Calu3 (cell line): ENCODE measurements around the gene CDK5R2. TPM values are rescaled to one million over a fixed set of nuclear protein-coding genes. Genes with fewer than 3 reads are reported as not detected.

ENCODE experiments used
- BruUV-seq: library from RNA; stranded (reverse); fragments of 400-500 nt; replicated peaks from 2 replicates; lab custom pipeline; 2021; lab: Mats Ljungman, UMichigan
- CTCF ChIA-PET: fragments of 300-600 bp; sonication (Branson Sonifier 250); formaldehyde crosslinking; loops from one replicate; lab custom pipeline; 2022; ENCODE audit warnings: antibody characterized with exemption; lab: Charles Lee
- DNase-seq: peaks from one replicate; pipeline ENCODE4 v3.0.0; 2022
- H3K27ac Mint-ChIP-seq: one replicate; pipeline ENCODE4 v1.8.0; 2022; ENCODE audit warnings: mixed read lengths; ENCODE audit not compliant: unreplicated experiment
- H3K27me3 Mint-ChIP-seq: one replicate; pipeline ENCODE4 v1.8.0; 2022; ENCODE audit warnings: mixed read lengths; ENCODE audit not compliant: unreplicated experiment
- H3K36me3 Mint-ChIP-seq: one replicate; pipeline ENCODE4 v1.8.0; 2022; ENCODE audit warnings: mild to moderate bottlenecking, moderate library complexity, mixed read lengths; ENCODE audit not compliant: insufficient read depth, unreplicated experiment
- H3K4me1 Mint-ChIP-seq: one replicate; pipeline ENCODE4 v1.8.0; 2022; ENCODE audit warnings: mild to moderate bottlenecking, low read depth, mixed read lengths; ENCODE audit not compliant: unreplicated experiment
- H3K4me3 Mint-ChIP-seq: one replicate; pipeline ENCODE4 v1.8.0; 2022; ENCODE audit warnings: mild to moderate bottlenecking, low read depth, moderate library complexity, mixed read lengths; ENCODE audit not compliant: unreplicated experiment
- H3K9me3 Mint-ChIP-seq: one replicate; pipeline ENCODE4 v1.8.0; 2022; ENCODE audit warnings: low read depth, mixed read lengths; ENCODE audit not compliant: unreplicated experiment
- CTCF ChIP-seq: fragments of 200-600 bp; IDR thresholded peaks from one replicate; pipeline ENCODE4 v1.8.0; 2022; ENCODE audit warnings: antibody characterized with exemption; ENCODE audit not compliant: unreplicated experiment
- intact Hi-C: fragments of 100-400 bp; cut with micrococcal nuclease; formaldehyde crosslinking; loops from one replicate; pipeline ENCODE4 v1.10.0; 2022; ENCODE audit not compliant: unreplicated experiment
- total RNA-seq: library from RNA; stranded (reverse); gene quantifications from 2 replicates; pipeline ENCODE4 v1.2.3, GENCODE V29; 2022

Gene CDK5R2
- total RNA-seq, 1 experiment from 2014 or later, result 0.59 TPM

DNA sequence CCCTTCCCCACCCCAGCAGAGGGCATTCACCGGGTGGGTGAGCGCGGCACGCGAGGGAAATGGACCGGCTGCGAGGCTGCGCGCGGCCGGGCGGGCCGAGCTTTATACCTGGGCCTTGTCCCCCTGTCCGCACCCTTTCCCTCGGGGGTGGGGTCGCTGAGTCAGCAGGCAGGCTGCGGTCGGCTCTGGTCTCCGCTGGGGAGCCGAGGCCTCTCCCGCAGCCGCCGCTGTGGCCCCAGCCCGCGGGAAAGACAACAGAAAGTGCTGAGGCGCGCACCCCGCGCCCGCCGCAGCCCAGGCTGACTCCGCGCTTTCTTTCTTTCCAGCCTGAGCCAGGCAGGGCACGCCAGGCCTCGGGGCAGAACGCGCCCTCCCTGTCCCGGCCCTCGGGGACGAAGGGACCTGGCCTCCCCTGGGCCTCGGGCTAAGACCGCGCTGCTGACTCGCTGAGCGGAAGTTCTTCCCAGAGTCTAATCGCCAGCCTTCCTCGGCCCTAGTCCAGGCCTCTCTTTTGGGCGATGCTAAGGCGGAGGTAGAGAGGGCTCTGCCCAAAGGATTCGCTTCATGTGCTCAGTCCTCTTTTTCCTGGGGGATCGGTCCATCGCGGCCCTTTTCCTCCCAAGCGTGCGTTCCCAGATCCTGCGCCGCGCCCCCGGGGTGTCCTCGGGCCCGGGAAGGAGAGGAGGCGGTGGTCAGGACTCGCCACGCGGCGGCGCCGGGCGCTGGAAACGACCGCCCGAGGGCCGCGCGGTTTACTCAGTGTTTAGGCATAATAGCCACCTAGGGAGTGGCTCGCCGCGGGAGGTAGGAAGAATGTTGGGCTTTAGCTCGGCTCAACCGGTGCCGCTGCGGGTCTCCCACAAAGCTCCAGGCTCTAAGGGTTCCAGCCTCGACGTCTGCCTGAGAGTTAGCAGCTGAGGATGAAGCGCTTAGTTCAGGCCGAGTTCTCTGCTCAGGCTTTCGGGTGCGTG, 34.2 kb downstream of the CDK5R2 start, which contains the start of gene CRYBA2:
Gene CRYBA2 (minus strand): TSS at position 78 of the 971 bp plus-strand sequence. CDS start 246 bp downstream, outside the sequence.
- BruUV-seq, result no TSS peak
- peaks cover 5% of the 10 kb centered on the region for H3K36me3 Mint-ChIP-seq
- DNase-seq, result peak; percentile 43
- peaks cover 17% of the 10 kb centered on the region for H3K4me1 Mint-ChIP-seq
- H3K9me3 Mint-ChIP-seq, result no peaks in the 10 kb centered on the region
- CTCF ChIA-PET, result interaction anchor here (0.8 to 1.7 kb wide), 4 partner anchors 8 to 161 kb away, joined by 3 to 4 read pairs (median 4); no protein-coding TSS in a partner anchor
- H3K27ac Mint-ChIP-seq, result no peak within 1 kb of the TSS
- peaks cover 95% of the 10 kb centered on the region for H3K27me3 Mint-ChIP-seq
- intact Hi-C loops, result no loop called here
- peak within 1 kb of the TSS; percentile 66 for H3K4me3 Mint-ChIP-seq
- no peak for TF ChIP-seq CTCF

DNA sequence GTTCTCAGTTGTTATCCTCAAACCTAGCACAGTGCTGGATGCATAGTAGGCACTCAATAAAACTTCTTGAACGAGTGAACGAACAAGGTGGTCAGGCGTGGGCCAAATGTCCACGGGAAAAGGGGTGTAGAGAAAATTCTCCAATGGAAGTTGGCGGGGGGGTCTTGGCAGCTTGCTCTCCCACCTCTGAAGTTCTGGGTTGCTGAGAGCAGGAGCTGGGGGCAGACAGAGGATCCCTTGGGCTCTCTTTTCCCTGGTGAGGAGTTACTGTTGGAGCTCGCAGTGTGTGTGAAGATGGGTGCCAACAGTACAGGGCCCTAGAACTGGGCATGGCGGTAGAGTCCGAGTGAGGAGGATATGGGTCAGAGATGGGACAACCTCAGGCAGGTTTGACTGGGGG, 36.1 kb downstream of the CDK5R2 start:
- intact Hi-C loops, result no loop called here
- no peak for TF ChIP-seq CTCF
- H3K4me3 Mint-ChIP-seq, result peak overlapping the region; percentile 71
- no TSS peak for BruUV-seq
- peaks cover 91% of the 10 kb centered on the region for H3K27me3 Mint-ChIP-seq
- H3K4me1 Mint-ChIP-seq, result peaks cover 28% of the 10 kb centered on the region
- DNase-seq, result no peak
- no peaks in the 10 kb centered on the region for H3K9me3 Mint-ChIP-seq
- CTCF ChIA-PET, result interaction anchor here (1.0 to 1.8 kb wide), 5 partner anchors 15 to 132 kb away, joined by 3 to 5 read pairs (median 4); no protein-coding TSS in a partner anchor
- H3K36me3 Mint-ChIP-seq, result peaks cover 5% of the 10 kb centered on the region
- peak overlapping the region; percentile 62 for H3K27ac Mint-ChIP-seq

GRCh38 chr2:218995972-218996711, 36.7 kb downstream of the CDK5R2 start:
- no TSS peak for BruUV-seq
- H3K27me3 Mint-ChIP-seq, result peaks cover 85% of the 10 kb centered on the region
- CTCF ChIA-PET, result interaction anchor here (0.9 to 1.8 kb wide), 7 partner anchors 14 to 158 kb away, joined by 3 to 8 read pairs (median 4); no protein-coding TSS in a partner anchor
- H3K9me3 Mint-ChIP-seq, result no peaks in the 10 kb centered on the region
- DNase-seq, result peak; percentile 94
- TF ChIP-seq CTCF, result peak; percentile 94
- H3K4me1 Mint-ChIP-seq, result peaks cover 28% of the 10 kb centered on the region
- H3K4me3 Mint-ChIP-seq, result peak overlapping the region; percentile 71
- H3K36me3 Mint-ChIP-seq, result peaks cover 5% of the 10 kb centered on the region
- intact Hi-C loops, result no loop called here
- peak overlapping the region; percentile 62 for H3K27ac Mint-ChIP-seq

DNA sequence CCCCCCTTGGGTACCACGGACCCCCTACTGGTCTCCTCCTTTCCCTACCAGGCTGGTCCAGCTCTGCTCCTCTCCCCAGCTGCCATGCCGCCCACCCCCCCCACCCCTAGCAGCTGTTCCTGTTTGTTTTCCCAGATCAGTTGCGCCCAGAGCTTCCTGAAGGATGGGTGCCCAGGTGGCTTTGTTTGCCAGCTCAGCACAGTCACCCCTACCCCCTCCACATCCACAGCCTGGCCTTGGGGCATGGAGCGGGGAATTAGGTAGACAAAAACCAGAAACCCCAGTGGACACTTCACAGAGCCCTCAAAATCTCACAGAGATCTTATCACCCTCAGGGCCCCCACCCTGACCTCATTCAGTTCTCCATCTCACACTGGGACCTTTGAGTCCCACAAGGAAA, 37.5 kb downstream of the CDK5R2 start:
- no TSS peak for BruUV-seq
- CTCF ChIA-PET, result interaction anchor here (0.9 to 1.8 kb wide), 3 partner anchors 17 to 157 kb away, joined by 4 to 8 read pairs (median 5); no protein-coding TSS in a partner anchor
- no peak for DNase-seq

More for the DNA sequence above, 37.5 kb downstream of the CDK5R2 start:
- peaks cover 28% of the 10 kb centered on the region for H3K4me1 Mint-ChIP-seq
- H3K27ac Mint-ChIP-seq, result no peak overlapping the region
- no peaks in the 10 kb centered on the region for H3K9me3 Mint-ChIP-seq
- H3K4me3 Mint-ChIP-seq, result peak overlapping the region; percentile 71
- peaks cover 10% of the 10 kb centered on the region for H3K36me3 Mint-ChIP-seq
- TF ChIP-seq CTCF, result no peak
- peaks cover 78% of the 10 kb centered on the region for H3K27me3 Mint-ChIP-seq
- intact Hi-C loops, result no loop called here
